ENCODE measurements around the gene SORCS2. TPM values are rescaled to one million over a fixed set of nuclear protein-coding genes. Genes with fewer than 3 reads are reported as not detected.
A peak's percentile ranks its signal among the peaks of the same experiment; 100 is the strongest.

Gene SORCS2
- total and polyA plus RNA-seq, 12 donors: 0.25 to 5.4 (median 2.2) TPM

- ATAC-seq (peak in 5 of 8 donors; percentile 41 to 61 (median 51)), DNase-seq (peak in 1 of 2 donors; percentile 36)
- H3K4me3 ChIP-seq: no peak overlapping the region
- WGBS, 2 donors: 48 to 57% methylated on average over 8 of the region's 8 CpGs
- intact Hi-C loops (cut with DNase I): no loop called here
- H3K9me3 ChIP-seq: no peaks in the 10 kb centered on the region
- no peak for TF ChIP-seq CTCF (IDR thresholded peaks at IDR 0.05)
- peak overlapping the region in 1 of 10 donors; percentile 22 for H3K27ac ChIP-seq
- H3K27me3 ChIP-seq: peaks cover 0 to 41% (median 9%) of the 10 kb centered on the region in 7 donors
- no peaks in the 10 kb centered on the region for H3K36me3 ChIP-seq
- H3K4me1 ChIP-seq: peaks cover 0 to 19% (median 0%) of the 10 kb centered on the region in 9 donors
Measured at GRCh38 chr4:7697343-7697742, 505.0 kb downstream of the SORCS2 start.

- Histone ChIP-seq H3K4me3 (no peak overlapping the region), H3K9me3 (no peaks in the 10 kb centered on the region), H3K27ac (peak overlapping the region in 5 of 10 donors; percentile 3 to 70 (median 22)), H3K4me1 (peaks cover 0 to 19% (median 0%) of the 10 kb centered on the region in 9 donors), H3K27me3 (peaks cover 0 to 41% (median 9%) of the 10 kb centered on the region in 7 donors), H3K36me3 (no peaks in the 10 kb centered on the region)
- DNase-seq (no peak), ATAC-seq (peak in 4 of 8 donors; percentile 15 to 31 (median 22))
- intact Hi-C loops (cut with DNase I): no loop called here
- no peak for TF ChIP-seq CTCF (IDR thresholded peaks at IDR 0.05)
- 71 to 73% methylated on average over 13 of the region's 13 CpGs for WGBS, 2 donors
Measured at GRCh38 chr4:7697821-7698220, 505.5 kb downstream of the SORCS2 start.

- H3K36me3 ChIP-seq: no peaks in the 10 kb centered on the region
- H3K4me3 ChIP-seq: no peak overlapping the region
- ATAC-seq: peak in 5 of 8 donors; percentile 6 to 41 (median 28)
- no peak for DNase-seq
- TF ChIP-seq CTCF (IDR thresholded peaks at IDR 0.05): peak in 1 of 9 donors; percentile 8
- 63 to 67% methylated on average over 12 of the region's 12 CpGs for WGBS, 2 donors
- peaks cover 0 to 41% (median 9%) of the 10 kb centered on the region in 7 donors for H3K27me3 ChIP-seq
- H3K9me3 ChIP-seq: no peaks in the 10 kb centered on the region
- peaks cover 0 to 19% (median 0%) of the 10 kb centered on the region in 9 donors for H3K4me1 ChIP-seq
- H3K27ac ChIP-seq: peak overlapping the region in 5 of 10 donors; percentile 34 to 70 (median 51)
- intact Hi-C loops (cut with DNase I): no loop called here
Measured at GRCh38 chr4:7698584-7698983, 506.2 kb downstream of the SORCS2 start.

- H3K36me3 ChIP-seq: no peaks in the 10 kb centered on the region
- peaks cover 0 to 19% (median 0%) of the 10 kb centered on the region in 9 donors for H3K4me1 ChIP-seq
- WGBS, 2 donors: 36 to 53% methylated on average over 8 of the region's 8 CpGs
- peak in 1 of 2 donors; percentile 57 for DNase-seq
- ATAC-seq: peak; percentile 48 to 82 (median 72)
- intact Hi-C loops (cut with DNase I): no loop called here
- peak overlapping the region in 5 of 10 donors; percentile 34 to 70 (median 53) for H3K27ac ChIP-seq
- H3K27me3 ChIP-seq: peaks cover 0 to 41% (median 9%) of the 10 kb centered on the region in 7 donors
- no peak for TF ChIP-seq CTCF (IDR thresholded peaks at IDR 0.05)
- H3K9me3 ChIP-seq: no peaks in the 10 kb centered on the region
- no peak overlapping the region for H3K4me3 ChIP-seq
Measured at GRCh38 chr4:7699031-7699430, 506.7 kb downstream of the SORCS2 start.
